ENCODE data around the gene LRRC28. TPM values are rescaled to one million over a fixed set of nuclear protein-coding genes. Genes with fewer than 3 reads are reported as not detected.

Gene LRRC28
- total RNA-seq, 6 donors from 2014 or later: 15.6 to 70.2 (median 20.1) TPM

- Histone ChIP-seq H3K36me3 (no peaks in the 10 kb centered on the region), H3K4me1 (peaks cover 0 to under 1% (median 0%) of the 10 kb centered on the region in 4 donors), H3K9me3 (no peaks in the 10 kb centered on the region), H3K27me3 (no peaks in the 10 kb centered on the region), H3K4me3 (no peak overlapping the region), H3K27ac (no peak overlapping the region)
- TF ChIP-seq EP300 (IDR thresholded peaks at IDR 0.05) (no peak), POLR2AphosphoS5 (IDR thresholded peaks at IDR 0.05) (no peak), CTCF (IDR thresholded peaks at IDR 0.05) (no peak), POLR2A (IDR thresholded peaks at IDR 0.05) (no peak)
- DNase-seq (no peak), ATAC-seq (ENCODE audit: low FRiP score in 2 of 2) (no peak)
Measured at GRCh38 chr15:99291643-99292042, 40.4 kb downstream of the LRRC28 start.

GRCh38 chr15:99295840-99296239 is 44.6 kb downstream of the LRRC28 start:
- ATAC-seq (ENCODE audit: low FRiP score in 2 of 2): no peak
- no peaks in the 10 kb centered on the region for H3K4me1 ChIP-seq
- no peak overlapping the region for H3K27ac ChIP-seq
- TF ChIP-seq EP300 (IDR thresholded peaks at IDR 0.05): no peak
- no peak for TF ChIP-seq POLR2AphosphoS5 (IDR thresholded peaks at IDR 0.05)
- no peak for TF ChIP-seq POLR2A (IDR thresholded peaks at IDR 0.05)
- no peak for TF ChIP-seq CTCF (IDR thresholded peaks at IDR 0.05)
- no peaks in the 10 kb centered on the region for H3K36me3 ChIP-seq
- no peak overlapping the region for H3K4me3 ChIP-seq
- H3K9me3 ChIP-seq: no peaks in the 10 kb centered on the region
- no peaks in the 10 kb centered on the region for H3K27me3 ChIP-seq
- no peak for DNase-seq

GRCh38 chr15:99296386-99296785 is 45.1 kb downstream of the LRRC28 start:
- Histone ChIP-seq H3K36me3 (no peaks in the 10 kb centered on the region), H3K4me1 (no peaks in the 10 kb centered on the region), H3K9me3 (no peaks in the 10 kb centered on the region), H3K27ac (no peak overlapping the region), H3K4me3 (no peak overlapping the region), H3K27me3 (no peaks in the 10 kb centered on the region)
- WGBS, 2 donors: 66 to 89% methylated on average over 2 of the region's 2 CpGs
- TF ChIP-seq POLR2A (IDR thresholded peaks at IDR 0.05) (no peak), EP300 (IDR thresholded peaks at IDR 0.05) (no peak), POLR2AphosphoS5 (IDR thresholded peaks at IDR 0.05) (no peak), CTCF (IDR thresholded peaks at IDR 0.05) (no peak)
- DNase-seq: no peak
- ATAC-seq (ENCODE audit: low FRiP score in 2 of 2): no peak

GRCh38 chr15:99303907-99304306 is 52.6 kb downstream of the LRRC28 start:
- Histone ChIP-seq H3K9me3 (no peaks in the 10 kb centered on the region), H3K4me3 (no peak overlapping the region), H3K4me1 (peaks cover 3 to 13% (median 12%) of the 10 kb centered on the region in 4 donors), H3K27ac (no peak overlapping the region), H3K27me3 (no peaks in the 10 kb centered on the region), H3K36me3 (no peaks in the 10 kb centered on the region)
- 34 to 46% methylated on average over 4 of the region's 4 CpGs for WGBS, 2 donors
- no peak for ATAC-seq (ENCODE audit: low FRiP score in 2 of 2)
- TF ChIP-seq POLR2AphosphoS5 (IDR thresholded peaks at IDR 0.05) (no peak), POLR2A (IDR thresholded peaks at IDR 0.05) (no peak), CTCF (IDR thresholded peaks at IDR 0.05) (no peak), EP300 (IDR thresholded peaks at IDR 0.05) (no peak)
- DNase-seq: no peak

- WGBS, 2 donors: 25 to 31% methylated on average over 8 of the region's 8 CpGs
- no peaks in the 10 kb centered on the region for H3K36me3 ChIP-seq
- H3K9me3 ChIP-seq: no peaks in the 10 kb centered on the region
- peak in 1 of 2 donors; percentile 33 for DNase-seq
- TF ChIP-seq EP300 (IDR thresholded peaks at IDR 0.05): no peak
- no peak for TF ChIP-seq POLR2A (IDR thresholded peaks at IDR 0.05)
- no peak for TF ChIP-seq POLR2AphosphoS5 (IDR thresholded peaks at IDR 0.05)
- TF ChIP-seq CTCF (IDR thresholded peaks at IDR 0.05): no peak
- H3K27ac ChIP-seq: no peak overlapping the region
- no peak for ATAC-seq (ENCODE audit: low FRiP score in 2 of 2)
- no peaks in the 10 kb centered on the region for H3K27me3 ChIP-seq
- peaks cover 3 to 13% (median 12%) of the 10 kb centered on the region in 4 donors for H3K4me1 ChIP-seq
- H3K4me3 ChIP-seq: peak overlapping the region in 1 of 4 donors; percentile 7
Measured at GRCh38 chr15:99305761-99306505, 54.7 kb downstream of the LRRC28 start.

Measured in upper lobe of left lung (tissue), 6 donors.